HCT116 (cell line): ENCODE measurements around the gene SPIN1. TPM values are rescaled to one million over a fixed set of nuclear protein-coding genes. Genes with fewer than 3 reads are reported as not detected.

ENCODE experiments used
- ATAC-seq: fragments of 200-7000 bp; cut with Tn5 transposase; 2 replicates; pipeline ENCODE4 v1.9.1; 2020; ENCODE audit warnings: mild to moderate bottlenecking, moderate library complexity
- BruUV-seq: library from RNA; stranded (reverse); fragments of 400-500 nt; replicated peaks from 2 replicates; lab custom pipeline; 2021; lab: Mats Ljungman, UMichigan
- CTCF ChIA-PET: fragments of 300-600 bp; sonication (Branson Sonifier 250); formaldehyde crosslinking; loops from one replicate; lab custom pipeline; 2021; ENCODE audit warnings: antibody characterized with exemption; lab: Charles Lee
- POLR2A ChIA-PET: fragments of 300-600, 350-600 bp; sonication (Branson Sonifier 250); formaldehyde crosslinking; loops from one replicate; lab custom pipeline; 2021; ENCODE audit warnings: antibody characterized with exemption; lab: Charles Lee
- RAD21 ChIA-PET, 2 experiments: fragments of 300-600 bp; sonication (Branson Sonifier 250); formaldehyde crosslinking; loops; one replicate each; lab custom pipeline; 2023; ENCODE audit warnings: low total read pairs in 2 of 2; ENCODE audit not compliant: uncharacterized antibody in 2 of 2, unreplicated experiment in 2 of 2, low non-redundant PET in 1 of 2; lab: Charles Lee
- DNase-seq: peaks from one replicate; pipeline ENCODE4 v3.0.0-alpha.2; 2010; ENCODE audit warnings: low read depth, low spot score
- H2AFZ ChIP-seq: fragments of 200-600 bp; shearing (Covaris generic), sonication (generic); 2 replicates; pipeline ENCODE4 v1.6.1; 2017; ENCODE audit warnings: low read depth, mixed run types, mixed read lengths, antibody characterized with exemption, low read length; ENCODE audit not compliant: poor library complexity, severe bottlenecking
- H3K27ac ChIP-seq: 2 replicates; pipeline ENCODE4 v1.5.1; 2012; ENCODE audit warnings: low read depth, low read length
- H3K27me3 ChIP-seq: fragments of 200-600 bp; sonication (generic); 2 replicates; pipeline ENCODE4 v1.6.1; 2016; ENCODE audit warnings: mixed run types, low read length, mixed read lengths; ENCODE audit not compliant: insufficient read depth
- H3K36me3 ChIP-seq, 2 experiments: fragments of 200-500 bp in 1 of 2; fragments of 200-600 bp in 1 of 2; sonication (Bioruptor generic) in 1 of 2; sonication (generic) in 1 of 2; 2 replicates each; pipeline versions ENCODE4 v1.5.1 to v1.6.1; 2014 to 2016; ENCODE audit warnings: low read length in 2 of 2, inconsistent platforms in 1 of 2, mixed read lengths in 1 of 2, mixed run types in 1 of 2; ENCODE audit not compliant: insufficient read depth in 2 of 2, control insufficient read depth in 1 of 2
- H3K4me1 ChIP-seq, 2 experiments: fragments of 200-600 bp in 1 of 2; sonication (generic) in 1 of 2; 2 replicates each; pipeline versions ENCODE4 v1.5.1 to v1.6.1; 2012 to 2017; ENCODE audit warnings: low read length in 2 of 2, inconsistent platforms in 1 of 2, mild to moderate bottlenecking in 1 of 2, mixed read lengths in 1 of 2, mixed run types in 1 of 2, moderate library complexity in 1 of 2; ENCODE audit not compliant: insufficient read depth in 2 of 2, control insufficient read depth in 1 of 2
- H3K4me2 ChIP-seq: fragments of 200-600 bp; sonication (generic); 2 replicates; pipeline ENCODE4 v1.6.1; 2017; ENCODE audit warnings: mixed run types, low read length, mixed read lengths
- H3K4me3 ChIP-seq, 2 experiments: fragments of 200-600 bp in 1 of 2; sonication (generic) in 1 of 2; replicated peaks in 1 of 2; 2 replicates each; pipeline ENCODE4 v1.5.1; 2011 to 2016; ENCODE audit warnings: low read length in 2 of 2, control low read depth in 1 of 2, low read depth in 1 of 2, mild to moderate bottlenecking in 1 of 2, mixed read lengths in 1 of 2, mixed run types in 1 of 2
- H3K79me2 ChIP-seq: fragments of 200-600 bp; sonication (generic); 2 replicates; pipeline ENCODE4 v1.6.1; 2017; ENCODE audit warnings: mild to moderate bottlenecking, mixed run types, low read length, moderate library complexity, mixed read lengths; ENCODE audit not compliant: insufficient read depth
- H3K9ac ChIP-seq: fragments of 200-600 bp; sonication (generic); 2 replicates; pipeline ENCODE4 v1.6.1; 2016; ENCODE audit warnings: low read length, mixed read lengths
- H3K9me2 ChIP-seq: fragments of 200-600 bp; sonication (generic), shearing (Covaris generic); 2 replicates; pipeline ENCODE4 v1.6.1; 2017; ENCODE audit warnings: mixed run types, mild to moderate bottlenecking, moderate library complexity; ENCODE audit not compliant: insufficient read depth
- H3K9me3 ChIP-seq, 2 experiments: fragments of 200-500 bp in 1 of 2; fragments of 200-600 bp in 1 of 2; sonication (Bioruptor generic) in 1 of 2; sonication (generic) in 1 of 2; 2 replicates each; pipeline ENCODE4 v1.6.1; 2014 to 2017; ENCODE audit warnings: low read length in 2 of 2, mixed read lengths in 2 of 2, inconsistent platforms in 1 of 2, low read depth in 1 of 2, mild to moderate bottlenecking in 1 of 2, mixed run types in 1 of 2, moderate library complexity in 1 of 2; ENCODE audit not compliant: control insufficient read depth in 1 of 2, insufficient read depth in 1 of 2
- H4K20me1 ChIP-seq: fragments of 200-600 bp; sonication (generic), shearing (Covaris generic); 2 replicates; pipeline ENCODE4 v1.6.1; 2017; ENCODE audit warnings: mixed run types, mild to moderate bottlenecking, moderate library complexity; ENCODE audit not compliant: insufficient read depth
- CEBPB ChIP-seq: IDR thresholded peaks from 2 replicates; pipeline ENCODE4 v1.6.1; 2012; ENCODE audit warnings: low read depth
- ELF1 ChIP-seq: IDR thresholded peaks from 2 replicates; pipeline ENCODE4 v1.6.1; 2012; ENCODE audit warnings: low read depth, borderline replicate concordance
- FOSL1 ChIP-seq: IDR thresholded peaks from 2 replicates; pipeline ENCODE4 v1.6.1; 2012; ENCODE audit warnings: low read depth
- POLR2AphosphoS5 ChIP-seq: IDR thresholded peaks from 2 replicates; pipeline ENCODE4 v1.6.1; 2011; ENCODE audit warnings: mild to moderate bottlenecking, low read depth, low read length, moderate library complexity
- RAD21 ChIP-seq: IDR thresholded peaks from 2 replicates; pipeline ENCODE4 v1.6.1; 2012; ENCODE audit warnings: low read depth, mild to moderate bottlenecking
- SIN3A ChIP-seq: IDR thresholded peaks from 2 replicates; pipeline ENCODE4 v1.6.1; 2012; ENCODE audit warnings: low read depth
- SP1 ChIP-seq: IDR thresholded peaks from 2 replicates; pipeline ENCODE4 v1.6.1; 2012; ENCODE audit warnings: low read depth
- TCF7L2 ChIP-seq: IDR thresholded peaks from 2 replicates; pipeline ENCODE4 v1.7.0; 2011; ENCODE audit warnings: borderline replicate concordance, inconsistent platforms; ENCODE audit not compliant: insufficient read depth, insufficient read length; ENCODE audit errors: extremely low read depth
- YY1 ChIP-seq: IDR thresholded peaks from 2 replicates; pipeline ENCODE4 v1.6.1; 2011; ENCODE audit warnings: low read length, low read depth, moderate library complexity, mild to moderate bottlenecking; ENCODE audit not compliant: insufficient replicate concordance; ENCODE audit errors: extremely low read depth
- ZFX ChIP-seq: fragments of 450-650 bp; IDR thresholded peaks from 2 replicates; pipeline ENCODE4 v1.6.1; 2017
- intact Hi-C: fragments of 100-400 bp; cut with micrococcal nuclease; formaldehyde crosslinking; loops from 2 replicates; pipeline ENCODE4 v1.10.0; 2022
- total RNA-seq: library from RNA; stranded (reverse); gene quantifications from one replicate; pipeline ENCODE4 v1.2.1, GENCODE V29; 2021; ENCODE audit not compliant: unreplicated experiment
- TF ChIP-seq, protein P1 (sequence below): IDR thresholded peaks from 2 replicates; pipeline ENCODE4 v1.6.1; 2012
- TF ChIP-seq, protein P2 (sequence below): IDR thresholded peaks from 2 replicates; pipeline ENCODE4 v1.6.1; 2012

Gene SPIN1
- total RNA-seq, 1 experiment from 2014 or later = 74.0 TPM

DNA sequence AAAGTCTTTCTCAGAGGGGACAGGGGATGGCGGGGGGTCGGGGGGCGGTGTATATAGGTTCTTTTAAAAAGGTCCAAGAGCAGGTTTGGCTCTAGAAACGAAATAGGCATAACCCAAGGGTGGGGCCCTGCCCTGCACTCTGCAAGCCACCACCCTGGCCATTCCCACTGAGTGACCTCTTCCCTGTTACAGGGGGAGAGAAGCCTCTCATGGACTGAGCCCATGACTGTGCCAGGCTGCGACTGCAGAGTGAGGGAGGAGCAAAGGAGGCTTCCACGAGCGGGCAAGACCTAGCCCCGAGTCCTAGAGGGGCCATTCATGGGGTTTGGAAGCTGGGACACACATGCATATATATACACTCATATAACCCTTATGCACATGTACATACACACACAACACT, 136.7 kb downstream of the SPIN1 start:
- Histone ChIP-seq H3K9me3 (no peaks in the 10 kb centered on the region), H2AFZ (no peak overlapping the region), H3K36me3 (no peaks in the 10 kb centered on the region), H3K4me2 (no peak overlapping the region), H4K20me1 (no peaks in the 10 kb centered on the region), H3K9ac (no peak overlapping the region), H3K79me2 (no peaks in the 10 kb centered on the region), H3K27ac (no peak overlapping the region), H3K4me3 (no peak overlapping the region), H3K9me2 (no peaks in the 10 kb centered on the region), H3K4me1 (peaks cover 15 to 22% of the 10 kb centered on the region in 2 experiments), H3K27me3 (no peaks in the 10 kb centered on the region)
- intact Hi-C loops = no loop called here
- ChIA-PET POLR2A (no interaction called here), RAD21 (no interaction called here), CTCF (no interaction called here)
- ATAC-seq (no peak), DNase-seq (no peak)
- TF ChIP-seq, protein P1, sequence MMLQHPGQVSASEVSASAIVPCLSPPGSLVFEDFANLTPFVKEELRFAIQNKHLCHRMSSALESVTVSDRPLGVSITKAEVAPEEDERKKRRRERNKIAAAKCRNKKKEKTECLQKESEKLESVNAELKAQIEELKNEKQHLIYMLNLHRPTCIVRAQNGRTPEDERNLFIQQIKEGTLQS = no peak
- TF ChIP-seq CEBPB = no peak
- TF ChIP-seq RAD21 = no peak
- no peak for TF ChIP-seq POLR2AphosphoS5
- TF ChIP-seq SP1 = no peak
- BruUV-seq = no TSS peak

DNA sequence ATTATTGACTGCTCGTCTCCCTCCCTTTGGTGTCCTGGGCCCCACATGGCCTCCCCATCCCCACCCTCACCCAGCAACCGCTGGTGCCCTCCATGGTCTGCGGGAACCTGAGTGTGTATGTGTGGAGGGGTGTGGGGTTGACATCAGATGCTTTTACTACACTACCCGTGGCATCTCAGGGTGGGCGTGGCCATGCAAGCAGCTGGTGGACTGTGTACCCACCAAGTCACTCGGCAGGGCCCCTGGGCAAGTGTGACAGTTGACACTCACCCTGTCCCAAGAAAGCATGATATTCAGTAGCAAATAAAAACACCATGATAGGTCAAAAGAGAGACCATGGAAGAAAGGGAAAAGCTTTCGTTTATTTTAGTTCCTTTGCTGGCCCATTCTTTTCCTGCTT, 139.4 kb downstream of the SPIN1 start:
- Histone ChIP-seq H3K9ac (no peak overlapping the region), H3K79me2 (no peaks in the 10 kb centered on the region), H3K4me2 (no peak overlapping the region), H3K4me3 (no peak overlapping the region), H3K27ac (no peak overlapping the region), H4K20me1 (no peaks in the 10 kb centered on the region), H3K9me3 (no peaks in the 10 kb centered on the region), H3K27me3 (no peaks in the 10 kb centered on the region), H3K4me1 (peaks cover 21 to 33% of the 10 kb centered on the region in 2 experiments), H3K36me3 (no peaks in the 10 kb centered on the region)
- intact Hi-C loops = no loop called here
- CTCF ChIA-PET = no interaction called here
- no TSS peak for BruUV-seq
- DNase-seq = no peak
- TF ChIP-seq ELF1 = no peak
- TF ChIP-seq SP1 = no peak
- TF ChIP-seq RAD21 = no peak
- TF ChIP-seq FOSL1 = no peak
- no peak for TF ChIP-seq ZFX
- no peak for TF ChIP-seq POLR2AphosphoS5
- no peak for TF ChIP-seq YY1
- TF ChIP-seq TCF7L2 = no peak
- TF ChIP-seq, protein P2, sequence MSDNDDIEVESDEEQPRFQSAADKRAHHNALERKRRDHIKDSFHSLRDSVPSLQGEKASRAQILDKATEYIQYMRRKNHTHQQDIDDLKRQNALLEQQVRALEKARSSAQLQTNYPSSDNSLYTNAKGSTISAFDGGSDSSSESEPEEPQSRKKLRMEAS = no peak
- TF ChIP-seq CEBPB = no peak
- TF ChIP-seq SIN3A = no peak
- TF ChIP-seq, all 23 proteins: peak for 0
- RAD21 ChIA-PET = no interaction called here
- Histone ChIP-seq H2AFZ (no peak overlapping the region), H3K9me2 (no peaks in the 10 kb centered on the region)
- ATAC-seq = no peak
- POLR2A ChIA-PET = no interaction called here

Other genes starting within 250 kb of the SPIN1 start
- gene SPATA31C2, start 250.0 kb upstream of the SPIN1 start, total RNA-seq = not detected
- gene NXNL2, start 146.7 kb downstream of the SPIN1 start, total RNA-seq = 0.86 TPM